Hematopoietic multipotent progenitor cell (in vitro differentiated cells): ENCODE measurements around the gene TNFRSF25. TPM values are rescaled to one million over a fixed set of nuclear protein-coding genes. Genes with fewer than 3 reads are reported as not detected.

Experiments used
- DNase-seq, 3 donors: peaks; one replicate each; pipeline ENCODE4 v3.0.0-alpha.2; 2011 to 2015; ENCODE audit warnings: low read depth in 2 of 3, low spot score in 2 of 3
- total RNA-seq: library from RNA; depleted of rRNA; stranded (reverse); fragments of >200 nt; gene quantifications from one replicate; pipeline ENCODE4 v1.2.3, GENCODE V29; 2012

Gene TNFRSF25
- total RNA-seq, 1 donor = 7.3 TPM

DNA sequence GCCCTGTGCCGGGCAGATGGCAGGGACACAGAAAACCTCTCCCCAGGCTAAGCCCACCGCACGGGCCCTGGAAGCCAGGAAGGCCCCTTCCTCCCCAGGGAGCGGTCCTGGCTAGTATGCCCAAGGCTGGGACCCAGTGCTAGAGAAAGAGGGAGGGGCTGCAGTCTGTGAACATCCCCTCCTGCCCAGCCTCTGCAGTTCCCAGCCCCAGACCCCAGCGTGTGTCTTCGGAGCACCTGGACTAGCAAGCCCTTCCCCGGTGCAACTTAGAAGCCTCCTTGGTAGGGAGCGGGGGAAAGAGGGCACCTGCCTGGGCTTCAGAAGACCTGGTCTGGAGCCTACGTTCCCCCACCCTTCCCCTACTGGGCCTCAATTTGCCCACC, 23.4 kb upstream of the TNFRSF25 start:
- no peak for DNase-seq

DNA sequence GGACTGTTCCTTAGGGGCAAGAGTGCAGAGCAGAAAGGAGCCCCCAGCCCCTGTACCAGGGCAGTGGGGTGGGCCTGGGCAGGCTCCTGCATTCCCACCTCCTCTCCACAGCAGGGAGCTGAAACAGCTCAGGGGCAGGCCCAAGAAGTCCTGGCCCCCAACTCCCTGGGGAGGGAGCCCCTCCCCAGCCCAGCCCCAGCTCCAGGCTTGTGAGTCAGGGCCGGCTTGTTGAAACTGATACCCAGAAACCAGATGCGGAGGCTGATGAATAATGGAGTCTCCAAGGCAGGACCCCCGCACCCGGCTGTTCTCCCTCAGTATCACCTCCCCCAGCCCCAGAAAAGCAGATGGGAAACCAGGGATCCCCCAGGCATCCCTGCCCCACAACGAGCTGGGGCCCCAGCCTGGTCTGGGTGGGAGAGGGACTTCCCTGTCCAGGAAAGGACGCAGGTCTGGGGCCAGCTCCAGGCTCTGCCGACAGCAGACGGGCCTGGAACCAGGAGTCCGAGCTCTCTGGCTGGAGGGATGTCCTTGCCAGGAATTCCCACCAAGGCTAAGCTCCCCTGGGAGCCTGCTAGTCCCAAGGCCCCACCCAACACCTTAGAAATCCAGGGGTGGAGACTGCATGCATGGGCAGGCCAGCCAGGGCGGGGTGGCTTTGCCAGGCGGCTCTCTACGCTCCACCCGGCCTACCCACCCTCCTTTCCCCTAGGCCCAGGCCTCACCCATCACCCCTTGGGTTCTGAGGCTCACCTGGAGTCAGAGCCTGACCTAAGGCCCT, 22.8 kb upstream of the TNFRSF25 start:
- DNase-seq = no peak

- no peak for DNase-seq
Measured at GRCh38 chr1:6487804-6488484, 22.0 kb upstream of the TNFRSF25 start.

DNA sequence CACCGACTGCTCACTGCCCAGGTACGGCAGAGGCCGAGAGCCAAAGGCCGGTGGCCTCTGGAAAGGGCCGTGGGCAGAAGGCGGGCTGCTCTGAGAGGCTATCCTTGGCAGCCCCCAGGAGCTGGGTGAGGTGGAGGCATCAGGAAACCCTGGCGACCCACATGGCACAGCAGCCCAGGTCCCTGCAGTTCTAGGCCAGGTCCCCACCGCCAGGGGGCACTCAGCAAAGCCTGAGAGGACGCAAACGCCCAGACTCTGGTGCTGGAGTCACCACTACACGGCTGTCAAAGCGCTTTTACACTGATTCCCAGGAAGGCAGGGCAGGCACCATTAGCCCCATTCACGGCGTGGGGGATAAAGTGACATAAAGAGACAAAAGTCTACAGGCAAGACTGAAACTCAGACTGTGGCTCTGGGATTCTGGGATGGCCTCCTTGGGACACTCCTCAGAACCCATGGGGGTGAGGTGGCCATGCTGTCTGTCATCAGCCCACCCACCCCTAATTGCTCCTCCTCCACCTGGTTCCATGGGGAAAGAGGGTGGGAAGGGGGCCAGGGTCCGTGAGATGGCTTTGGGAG, 20.5 kb upstream of the TNFRSF25 start:
- peak; percentile 65 to 93 (median 84) for DNase-seq

GRCh38 chr1:6485168-6486101, 19.5 kb upstream of the TNFRSF25 start:
- DNase-seq = no peak

DNA sequence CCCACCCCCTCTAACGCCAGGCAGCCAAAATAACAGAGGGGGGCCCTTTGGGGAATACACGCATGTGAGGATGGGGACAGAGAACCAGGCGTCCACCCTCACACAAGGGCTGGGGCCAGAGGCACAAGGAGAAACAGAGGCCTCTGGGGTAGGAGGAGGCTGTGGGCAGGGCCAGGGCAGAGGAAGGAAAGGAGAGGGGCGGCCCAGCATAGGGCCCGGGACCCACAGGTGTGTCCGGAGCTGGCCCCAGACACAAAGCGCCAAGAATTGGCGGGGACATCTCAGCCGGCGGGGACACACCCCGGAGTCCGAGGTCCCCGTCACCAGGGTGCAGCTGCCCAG, 18.8 kb upstream of the TNFRSF25 start:
- DNase-seq = no peak

DNA sequence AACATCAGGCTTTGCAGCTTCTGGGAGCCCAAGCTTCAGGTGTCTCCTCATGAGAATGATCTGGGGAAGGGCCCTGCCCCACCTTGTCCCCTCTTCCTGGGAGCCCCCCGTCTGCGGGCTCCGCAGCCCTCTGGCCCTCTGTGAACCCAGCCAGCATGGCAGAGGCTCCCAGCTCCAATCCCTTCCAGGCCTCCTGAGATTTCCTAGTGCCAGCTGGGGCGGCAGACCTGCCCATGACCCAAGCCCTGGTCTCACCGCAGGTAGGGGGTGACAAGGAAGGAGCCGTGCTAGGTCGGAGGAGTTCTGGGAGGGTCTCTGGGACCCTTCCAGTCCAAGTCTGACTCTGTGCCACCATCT, 17.8 kb upstream of the TNFRSF25 start:
- no peak for DNase-seq

DNA sequence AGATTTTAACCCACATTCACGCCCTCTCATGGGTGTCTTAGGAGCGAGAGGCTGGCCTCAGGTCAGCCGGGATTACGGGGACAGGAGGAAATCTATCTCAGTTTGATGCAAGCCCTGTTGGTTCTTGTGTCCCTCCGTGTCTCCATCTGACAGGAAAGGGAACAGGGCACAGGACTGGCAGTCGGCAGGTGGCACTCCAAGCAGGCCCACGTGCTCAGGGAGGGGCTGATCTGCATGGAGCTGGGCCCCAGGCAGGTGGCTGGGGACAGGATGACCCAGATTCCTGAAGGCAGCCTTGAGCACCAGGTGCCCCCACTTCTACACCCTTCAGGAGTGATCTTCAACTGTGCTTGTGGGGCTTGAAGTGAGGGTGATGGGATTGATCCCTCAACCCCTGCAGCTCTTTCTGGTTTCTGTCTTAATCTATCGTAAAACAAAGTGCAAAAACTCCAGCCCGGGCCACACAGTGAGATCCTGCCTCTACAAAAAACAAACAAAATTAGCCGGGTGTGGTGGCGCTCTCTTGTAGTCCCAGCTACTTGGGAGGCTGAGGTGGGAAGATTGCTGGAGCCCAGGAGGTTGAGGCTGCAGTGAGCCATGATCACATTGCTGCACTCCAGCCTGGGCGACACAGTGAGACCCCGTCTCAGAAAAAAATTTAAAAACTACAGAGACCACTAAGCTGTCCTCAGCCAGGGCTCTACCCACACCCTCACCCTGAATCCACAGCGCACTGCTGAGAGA, 17.2 kb upstream of the TNFRSF25 start:
- DNase-seq = no peak

- no peak for DNase-seq
Measured at GRCh38 chr1:6481820-6482219, 15.8 kb upstream of the TNFRSF25 start.

- no peak for DNase-seq
Measured at GRCh38 chr1:6477039-6477820, 11.3 kb upstream of the TNFRSF25 start.

DNA sequence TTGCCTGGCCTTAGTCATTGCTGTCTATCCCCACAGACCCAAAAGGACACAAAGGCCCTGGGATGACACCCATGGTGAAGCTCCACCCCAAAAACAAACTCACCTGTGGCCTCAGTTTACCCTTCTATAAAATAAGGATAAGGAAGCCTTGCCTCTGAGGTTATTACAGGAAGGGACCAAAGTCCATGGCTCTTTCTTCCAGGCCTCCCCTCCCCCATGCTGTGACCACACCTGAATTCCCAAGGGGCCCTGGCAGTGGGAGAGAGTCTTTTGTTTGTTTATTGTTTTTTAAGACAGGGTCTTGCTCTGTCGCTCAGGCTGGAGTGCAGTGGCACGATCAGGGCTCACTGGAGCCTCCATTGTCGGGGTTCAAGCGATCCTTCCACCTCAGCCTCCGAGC, 10.5 kb upstream of the TNFRSF25 start:
- no peak for DNase-seq

GRCh38 chr1:6475381-6476133, 9.6 kb upstream of the TNFRSF25 start:
- peak in 2 of 3 donors; percentile 55 to 74 for DNase-seq

DNA sequence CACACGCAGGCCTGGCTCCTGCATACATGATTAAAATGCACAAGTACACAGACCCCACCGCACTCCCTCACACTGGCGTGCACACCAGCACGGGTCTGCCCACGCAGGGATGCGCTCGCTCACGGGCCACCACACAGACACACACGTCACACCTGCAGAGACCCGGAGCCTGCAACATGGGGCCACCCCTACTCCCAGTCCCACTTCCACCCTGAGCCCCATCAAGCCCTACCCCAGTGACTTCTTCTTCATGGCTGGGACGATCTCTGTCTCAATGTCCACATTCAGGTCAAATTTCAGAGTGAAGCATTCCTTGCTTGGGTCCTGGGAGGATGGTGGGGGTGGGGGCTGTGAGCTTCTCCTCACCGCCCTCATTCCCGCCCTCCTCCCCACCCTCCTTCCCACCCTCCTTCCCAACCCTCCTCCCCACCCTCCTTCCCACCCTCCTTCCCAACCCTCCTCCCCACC, 8.9 kb upstream of the TNFRSF25 start:
- DNase-seq = no peak

- DNase-seq = no peak
Measured at GRCh38 chr1:6473974-6474814, 8.2 kb upstream of the TNFRSF25 start.

- no peak for DNase-seq
Measured at GRCh38 chr1:6473156-6473555, 7.2 kb upstream of the TNFRSF25 start.

DNA sequence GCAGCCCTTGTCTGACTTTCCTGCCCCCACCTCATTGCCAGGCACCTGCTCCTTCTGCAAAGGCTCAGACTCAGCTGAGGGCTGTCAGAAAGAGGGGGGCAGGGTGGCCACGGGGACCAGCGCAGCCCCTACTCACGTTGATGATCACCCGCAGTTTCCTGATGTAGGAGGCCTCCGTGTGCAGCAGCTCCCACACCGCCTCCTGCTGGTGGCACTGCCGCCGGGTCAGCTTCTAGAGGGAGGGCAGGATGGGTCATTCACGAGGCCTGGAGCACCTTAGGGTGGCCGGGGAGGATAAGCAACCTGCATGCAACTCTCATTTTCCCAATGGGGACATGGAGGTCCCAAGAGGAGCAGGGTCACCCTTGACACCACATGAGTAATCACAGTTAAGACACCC, 6.4 kb upstream of the TNFRSF25 start:
- no peak for DNase-seq

DNA sequence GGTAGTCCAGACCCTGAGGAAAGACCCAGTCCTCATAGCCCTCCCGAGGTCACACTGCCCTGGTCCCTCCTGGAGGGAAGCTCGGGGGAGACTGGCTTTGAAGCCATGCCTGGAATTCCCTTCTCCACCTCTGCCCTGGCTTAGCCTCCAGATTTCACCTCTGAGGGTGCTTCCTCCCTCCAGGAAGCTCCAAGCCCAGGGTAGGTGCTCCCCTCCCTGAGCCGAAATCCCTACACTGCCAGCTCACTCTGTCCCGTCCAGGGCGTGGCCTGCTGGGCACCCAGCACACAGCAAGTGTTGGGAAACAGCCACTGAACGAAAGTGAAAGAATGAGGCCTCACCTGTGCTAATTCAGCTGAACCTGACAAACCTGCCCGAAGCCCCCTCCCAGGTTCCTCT, 6.0 kb upstream of the TNFRSF25 start:
- no peak for DNase-seq
